NCI-H345 (cell line): Measurements from ENCODE around the gene KCNQ1OT1.

ENCODE experiments used
- DNase-seq: peaks from one replicate; lab custom pipeline; 2025; lab: John Stamatoyannopoulos, UW

Gene KCNQ1OT1

DNA sequence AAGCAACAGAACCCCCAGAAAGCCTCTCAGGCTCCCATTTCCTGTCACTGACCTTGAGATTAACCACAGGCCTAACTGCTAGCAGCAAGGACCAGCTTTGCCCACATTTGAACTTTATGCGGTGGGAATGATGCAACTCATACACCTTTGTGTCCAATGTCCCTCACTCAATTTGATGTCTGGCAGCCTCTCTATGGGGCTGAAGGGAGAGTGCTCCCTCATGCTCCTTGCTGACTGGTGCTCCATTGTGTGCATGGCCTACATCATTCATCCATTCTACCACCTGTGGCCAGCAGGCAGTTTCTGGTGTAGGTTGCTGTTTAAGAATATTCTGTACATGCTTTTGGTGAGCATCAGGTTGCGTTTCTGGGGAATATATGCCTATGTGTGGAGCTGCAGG, 31.9 kb downstream of the KCNQ1OT1 start:
- no peak for DNase-seq

DNA sequence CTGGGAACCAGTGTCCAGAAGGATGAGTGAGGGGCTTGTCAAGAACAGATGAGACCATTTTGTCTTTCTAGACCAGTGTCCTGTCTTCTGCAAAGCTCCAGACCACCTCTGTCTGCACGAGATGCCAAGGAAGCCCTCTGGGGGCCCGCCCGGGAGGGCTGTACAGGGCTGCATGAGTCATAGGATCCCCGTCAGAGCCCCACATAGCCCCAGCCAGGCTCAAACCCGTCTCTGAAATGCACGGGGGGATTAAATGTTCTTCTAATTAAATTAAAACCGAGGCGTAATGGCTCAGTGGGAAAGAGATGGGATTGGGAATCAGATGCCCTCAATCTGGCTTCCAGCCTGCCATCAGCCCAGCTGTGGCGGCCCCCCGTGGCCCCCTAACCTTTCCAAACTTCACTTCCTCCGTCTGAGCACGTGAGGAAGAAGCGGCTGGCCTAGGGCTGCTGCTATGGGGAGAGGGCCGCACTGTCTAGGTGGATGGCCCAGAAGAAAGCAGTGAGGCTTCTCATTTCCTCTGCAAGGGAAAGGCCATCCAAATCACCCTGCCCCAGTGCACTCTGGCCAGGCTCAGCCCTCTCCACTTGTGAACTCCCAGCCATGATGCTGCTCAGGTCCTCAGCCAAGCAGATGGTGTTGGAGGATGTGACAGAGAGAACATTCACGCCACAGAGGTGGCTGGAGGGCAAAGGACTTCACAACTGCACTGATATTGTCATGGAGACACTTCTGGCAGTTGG, 32.8 kb downstream of the KCNQ1OT1 start:
- no peak for DNase-seq

DNA sequence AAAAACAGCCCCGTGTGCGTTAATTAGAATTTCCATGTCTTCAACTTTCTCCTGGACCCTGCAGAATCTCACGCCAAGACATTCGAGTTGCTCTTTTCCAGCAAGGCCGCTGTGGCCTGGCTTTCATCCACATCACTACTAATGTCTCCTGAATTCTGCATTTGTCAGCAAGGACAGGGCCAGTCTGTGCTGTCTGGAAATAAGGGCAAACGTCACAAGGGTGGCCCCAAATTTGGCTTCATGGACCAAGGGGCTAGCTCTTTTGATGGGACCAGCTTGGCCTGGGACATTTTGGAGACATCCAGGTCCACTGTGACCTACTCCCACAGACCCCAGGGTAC, 33.4 kb downstream of the KCNQ1OT1 start:
- no peak for DNase-seq

DNA sequence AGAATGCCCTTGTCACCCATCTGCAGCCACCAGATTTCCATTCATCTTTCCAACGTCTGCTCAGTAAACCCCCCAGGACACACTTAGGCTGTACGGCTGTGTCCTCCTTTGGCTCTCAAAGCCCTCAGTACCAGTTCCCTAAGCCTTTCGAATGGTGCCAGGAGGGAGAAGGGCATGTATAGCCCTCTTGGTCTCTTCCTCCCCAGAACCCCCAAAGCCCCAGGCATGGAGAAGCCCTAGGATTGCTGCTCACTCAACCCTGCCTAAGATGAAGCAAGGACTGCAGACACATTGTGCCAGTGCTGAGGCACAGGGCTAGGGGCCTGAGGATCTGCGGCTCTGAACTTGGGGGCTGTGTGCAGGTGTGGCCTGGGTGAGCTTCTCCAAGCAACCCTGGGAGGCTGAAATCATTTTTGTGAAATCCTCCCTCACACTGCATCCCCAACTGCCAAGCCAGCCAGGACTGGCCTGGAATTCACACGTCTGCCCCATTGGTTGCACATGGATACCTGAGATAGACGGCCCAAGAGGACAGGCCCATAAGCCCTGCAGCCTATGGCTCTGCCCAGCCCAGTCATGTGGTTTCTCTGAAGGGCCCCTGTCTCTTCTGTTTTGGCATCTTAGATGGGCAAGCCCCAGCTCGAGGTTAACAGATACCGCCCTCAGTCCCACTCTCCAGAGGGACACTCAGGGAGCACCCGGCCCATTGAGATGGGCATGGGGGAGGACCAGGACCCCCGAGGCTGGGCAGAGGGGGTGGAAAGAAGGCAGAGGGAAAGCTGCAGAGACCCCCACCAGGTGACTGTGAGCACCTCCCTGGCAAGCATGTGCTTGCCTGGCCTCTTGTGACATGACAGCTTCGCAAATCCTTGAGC, 34.0 kb downstream of the KCNQ1OT1 start:
- no peak for DNase-seq

DNA sequence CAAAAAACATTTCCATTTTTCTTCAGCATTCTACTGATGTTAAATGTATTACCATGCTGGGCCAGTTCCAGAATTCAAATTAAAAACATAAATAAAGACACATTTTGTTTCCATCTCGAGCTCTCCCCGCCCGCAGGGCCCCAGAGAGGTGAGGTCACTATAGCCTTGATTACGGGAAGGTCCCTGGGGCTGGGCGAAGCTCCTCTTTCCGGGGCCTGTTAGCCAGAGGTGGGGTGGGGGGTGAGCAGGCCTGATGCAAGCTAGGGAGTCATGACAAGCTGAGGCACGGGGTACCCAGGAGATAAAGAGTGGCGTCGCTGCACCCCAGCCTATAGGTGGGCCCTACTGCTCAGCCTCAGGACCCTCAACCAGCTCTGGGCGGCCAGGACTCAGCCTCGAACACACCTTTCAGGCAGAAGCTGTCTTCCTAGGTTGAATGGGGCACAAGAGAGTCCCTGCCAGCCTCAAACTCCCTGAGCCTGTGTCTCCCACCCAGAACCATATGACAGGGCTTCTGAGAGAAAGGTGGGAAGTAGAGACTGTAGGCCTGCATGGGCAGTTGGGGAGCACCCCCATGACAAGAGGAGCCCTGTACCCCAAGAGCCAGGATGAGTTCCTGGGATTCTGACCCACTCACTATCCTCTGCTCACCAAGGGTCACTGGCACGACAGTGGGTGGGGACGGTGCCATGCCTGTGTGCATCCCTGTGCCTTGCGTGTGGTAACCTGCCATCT, 34.8 kb downstream of the KCNQ1OT1 start:
- no peak for DNase-seq

DNA sequence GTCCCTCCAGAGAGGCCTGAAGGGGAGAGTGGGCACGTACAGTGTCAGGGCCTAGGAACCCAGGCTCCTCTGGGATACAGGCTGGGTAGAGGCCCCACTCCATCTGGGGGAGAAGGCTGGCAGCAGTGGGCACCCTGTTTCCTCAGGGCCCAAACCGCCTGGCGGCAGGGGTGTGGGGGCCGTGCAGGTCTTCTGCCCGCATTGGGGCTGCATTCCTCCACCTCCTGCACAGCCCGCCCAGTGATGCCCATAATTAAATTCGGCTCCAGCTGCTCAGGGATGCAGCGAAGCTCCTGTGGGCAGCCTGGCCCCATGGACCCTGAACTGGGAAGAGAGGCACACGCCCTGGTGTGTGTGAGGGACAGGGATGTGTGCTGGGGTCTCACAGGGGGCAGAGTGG, 35.4 kb downstream of the KCNQ1OT1 start:
- no peak for DNase-seq

DNA sequence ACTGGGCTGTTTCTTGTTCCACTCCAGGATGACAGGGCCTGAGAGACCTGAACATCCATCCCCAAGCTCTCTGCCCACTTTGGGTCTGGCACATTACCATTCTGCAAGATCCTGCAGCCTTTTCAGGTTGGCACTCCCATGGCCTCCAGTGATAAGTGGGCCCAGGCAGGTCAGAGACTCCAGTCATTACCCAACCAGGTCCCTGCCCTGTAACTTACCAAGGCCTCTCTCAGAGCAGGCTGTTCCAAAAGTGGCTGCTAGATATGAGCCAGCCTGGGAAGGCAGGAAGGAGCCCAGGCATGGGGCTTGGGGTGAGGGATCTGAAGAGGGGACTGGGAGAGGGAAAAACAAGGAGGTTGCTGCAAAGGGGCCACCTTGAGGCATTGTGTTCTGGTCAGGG, 35.9 kb downstream of the KCNQ1OT1 start:
- DNase-seq, result no peak

DNA sequence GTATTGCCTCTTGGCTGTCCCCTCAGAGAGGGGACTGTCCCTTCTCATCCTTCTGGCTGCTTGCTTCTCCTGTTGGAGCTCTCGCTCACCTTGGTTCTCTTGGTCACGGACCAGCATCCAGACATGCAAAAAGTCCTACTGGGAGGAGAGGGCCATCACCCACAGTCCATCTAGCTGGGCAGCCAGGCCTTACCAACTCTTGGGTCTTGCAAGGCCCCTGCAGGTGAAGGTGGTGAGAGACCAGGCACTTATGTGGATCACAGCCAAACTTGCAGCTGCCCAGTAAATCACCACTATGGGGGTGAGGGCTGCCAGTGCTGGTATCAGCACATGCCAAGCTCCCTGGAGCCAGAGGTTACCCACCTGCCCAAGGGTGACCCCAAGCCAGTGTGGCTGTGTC, 36.3 kb downstream of the KCNQ1OT1 start:
- no peak for DNase-seq

DNA sequence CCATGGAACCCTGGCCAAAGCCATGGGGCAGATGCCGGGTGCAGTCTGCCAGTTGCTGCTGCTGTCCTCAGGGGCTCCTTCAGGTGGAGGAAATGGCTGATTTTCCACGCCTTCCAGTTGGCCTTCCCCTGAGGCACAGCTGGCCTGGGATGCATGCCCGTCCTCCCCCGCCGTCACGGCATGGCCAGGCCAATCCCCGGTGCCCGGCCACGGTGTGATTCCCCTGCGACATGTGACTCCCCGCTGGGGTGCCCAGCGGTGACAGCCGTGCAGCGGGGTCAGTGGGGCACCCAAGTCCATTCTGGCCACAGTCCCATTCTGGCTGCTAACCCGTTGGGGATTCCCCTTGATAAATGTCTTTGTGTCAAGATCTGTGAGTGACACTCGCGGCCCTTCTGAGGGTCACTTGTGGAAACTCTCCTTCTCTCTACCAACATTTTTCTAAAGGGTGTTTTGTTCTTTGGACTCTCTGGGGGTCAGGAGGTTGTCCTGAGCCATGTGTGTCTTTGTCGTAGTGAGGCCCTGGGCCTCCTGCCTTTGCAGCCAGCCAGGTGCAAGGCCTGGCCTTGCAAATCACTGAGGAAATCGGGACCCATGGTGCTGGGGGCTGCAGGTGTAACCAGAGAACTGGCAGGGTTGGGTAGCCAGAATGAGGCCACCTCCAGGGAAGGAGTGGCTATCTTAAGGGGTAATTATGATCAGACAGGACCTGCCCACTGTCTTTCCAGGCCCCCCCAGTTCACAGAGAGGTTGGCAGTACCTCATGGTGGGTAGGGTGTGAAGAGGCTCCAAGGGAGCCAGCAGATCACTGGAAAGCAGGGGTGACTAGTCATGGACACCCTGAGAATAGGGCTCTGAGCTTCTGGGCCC, 37.1 kb downstream of the KCNQ1OT1 start:
- DNase-seq, result no peak

DNA sequence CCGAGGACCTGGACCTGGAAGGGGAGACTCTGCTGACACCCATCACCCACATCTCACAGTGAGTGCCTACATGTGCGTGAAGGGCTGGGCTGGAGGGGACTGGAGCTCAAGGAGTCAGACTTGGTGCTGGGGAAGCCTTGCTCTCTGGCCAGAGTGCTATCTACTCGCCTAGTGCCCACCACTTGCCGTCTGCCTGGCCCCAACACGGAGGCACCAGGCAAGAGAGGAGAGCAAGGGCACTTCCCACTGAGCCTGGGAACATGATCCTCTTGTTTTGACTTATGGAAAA, 37.8 kb downstream of the KCNQ1OT1 start:
- no peak for DNase-seq

DNA sequence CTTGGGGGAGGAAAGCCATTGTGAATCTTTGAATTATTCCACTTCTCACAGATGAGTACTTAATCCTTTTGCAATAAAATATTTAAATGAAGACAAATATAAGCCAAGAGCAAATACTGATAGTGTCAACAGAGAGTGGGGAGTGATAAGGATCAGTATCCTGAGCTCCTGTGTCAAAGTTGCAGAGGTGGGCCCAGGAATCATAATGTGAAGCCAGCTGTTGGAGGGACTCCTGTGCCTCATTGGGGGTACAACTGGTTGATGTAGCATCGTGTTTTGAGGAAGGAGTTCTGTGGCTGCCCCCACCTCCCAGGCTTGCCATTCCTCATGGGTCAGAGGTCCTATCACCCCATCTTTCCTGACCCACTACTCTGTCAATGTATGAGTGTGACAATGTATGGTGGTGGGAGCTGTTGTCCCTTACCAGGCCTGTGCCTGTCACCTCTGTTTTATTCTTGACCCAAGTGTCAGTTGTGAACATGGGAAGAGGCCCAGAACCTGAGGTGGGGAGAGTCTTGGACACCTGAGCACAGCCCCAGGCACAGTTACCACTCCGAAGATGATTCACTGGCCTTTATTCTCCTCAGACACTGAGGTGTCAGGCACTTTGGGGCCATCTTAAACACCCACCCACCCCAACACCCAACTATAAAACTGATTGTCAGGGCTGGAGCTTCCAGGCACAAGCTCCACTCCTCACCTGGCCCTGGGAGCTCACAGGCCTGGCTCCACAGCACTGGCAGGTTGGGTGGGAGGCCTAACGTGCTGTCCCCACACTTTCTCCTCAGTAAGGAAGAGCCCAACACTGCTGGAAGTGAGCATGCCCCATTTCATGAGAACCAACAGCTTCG, 38.4 kb downstream of the KCNQ1OT1 start:
- no peak for DNase-seq

DNA sequence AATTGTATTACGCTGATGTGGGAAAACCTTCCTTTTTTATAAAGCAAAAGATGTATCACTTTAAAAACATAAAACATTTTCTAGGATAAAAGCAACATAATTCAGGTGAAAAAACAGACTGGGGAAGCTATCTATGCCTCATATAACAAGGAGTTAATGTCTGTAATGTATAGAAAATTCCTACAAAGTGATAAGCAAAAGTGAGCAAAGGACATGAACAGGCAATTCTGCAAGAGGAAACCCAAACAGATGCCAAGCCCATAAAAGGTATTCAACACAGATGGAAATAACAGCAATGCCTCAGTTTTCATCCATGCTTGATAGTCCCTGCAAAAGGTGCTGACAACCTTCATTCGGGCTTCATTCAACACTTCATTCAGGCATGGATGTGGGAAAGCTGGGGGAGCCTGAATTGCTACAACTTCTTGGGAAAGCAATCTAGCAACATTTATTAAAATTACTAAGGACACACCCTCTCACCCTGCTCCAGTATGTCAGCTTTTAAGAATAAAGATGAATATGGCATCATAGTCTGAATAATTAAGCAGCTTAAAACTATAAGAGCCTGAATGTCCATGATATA, 39.3 kb downstream of the KCNQ1OT1 start:
- no peak for DNase-seq

DNA sequence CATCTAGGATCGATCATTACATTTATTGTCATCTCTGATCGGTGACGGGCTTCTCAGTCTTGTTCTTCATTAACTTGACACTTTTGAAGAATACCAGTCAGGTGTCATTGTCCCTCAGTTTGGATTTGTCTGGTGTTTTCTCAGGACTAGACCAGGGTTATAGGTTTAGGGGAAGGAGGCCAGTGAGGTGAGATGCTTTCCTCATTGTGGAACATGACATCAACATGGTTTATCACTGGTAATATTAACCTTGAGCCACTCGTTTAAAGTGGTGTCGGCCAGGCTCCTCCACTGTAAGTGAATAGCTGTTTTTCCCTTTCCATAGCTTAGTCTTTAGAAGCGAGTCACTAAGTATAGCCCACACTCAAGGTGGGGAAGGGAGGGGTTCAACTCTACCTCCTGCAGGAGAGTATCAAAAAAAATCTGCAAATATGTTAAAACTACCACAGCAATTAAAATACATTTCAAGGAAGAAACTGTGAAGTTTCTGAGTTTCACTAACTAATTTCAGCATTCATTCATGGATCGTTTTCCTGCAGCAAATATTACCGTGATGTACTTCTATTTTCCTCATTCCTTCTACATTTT, 42.0 kb downstream of the KCNQ1OT1 start:
- no peak for DNase-seq

DNA sequence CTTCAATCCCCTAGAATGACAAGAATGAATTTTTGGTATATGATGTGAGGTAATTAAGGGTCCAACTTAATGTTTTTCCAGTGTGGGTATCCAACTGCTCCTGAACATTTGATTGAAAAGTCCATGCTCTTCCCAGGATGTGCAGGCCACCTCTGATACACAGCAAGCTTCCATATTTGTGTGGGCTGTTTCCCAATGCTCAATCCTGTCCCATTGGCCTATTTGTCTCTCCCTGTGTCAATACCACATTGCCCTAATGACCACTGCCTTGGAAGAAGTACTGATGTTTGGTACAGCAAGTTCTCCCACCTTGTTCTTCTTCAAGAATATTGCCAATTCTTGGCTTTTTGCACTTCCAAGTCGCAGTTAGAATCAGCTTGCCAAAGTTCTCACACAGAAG, 42.9 kb downstream of the KCNQ1OT1 start:
- DNase-seq, result no peak

DNA sequence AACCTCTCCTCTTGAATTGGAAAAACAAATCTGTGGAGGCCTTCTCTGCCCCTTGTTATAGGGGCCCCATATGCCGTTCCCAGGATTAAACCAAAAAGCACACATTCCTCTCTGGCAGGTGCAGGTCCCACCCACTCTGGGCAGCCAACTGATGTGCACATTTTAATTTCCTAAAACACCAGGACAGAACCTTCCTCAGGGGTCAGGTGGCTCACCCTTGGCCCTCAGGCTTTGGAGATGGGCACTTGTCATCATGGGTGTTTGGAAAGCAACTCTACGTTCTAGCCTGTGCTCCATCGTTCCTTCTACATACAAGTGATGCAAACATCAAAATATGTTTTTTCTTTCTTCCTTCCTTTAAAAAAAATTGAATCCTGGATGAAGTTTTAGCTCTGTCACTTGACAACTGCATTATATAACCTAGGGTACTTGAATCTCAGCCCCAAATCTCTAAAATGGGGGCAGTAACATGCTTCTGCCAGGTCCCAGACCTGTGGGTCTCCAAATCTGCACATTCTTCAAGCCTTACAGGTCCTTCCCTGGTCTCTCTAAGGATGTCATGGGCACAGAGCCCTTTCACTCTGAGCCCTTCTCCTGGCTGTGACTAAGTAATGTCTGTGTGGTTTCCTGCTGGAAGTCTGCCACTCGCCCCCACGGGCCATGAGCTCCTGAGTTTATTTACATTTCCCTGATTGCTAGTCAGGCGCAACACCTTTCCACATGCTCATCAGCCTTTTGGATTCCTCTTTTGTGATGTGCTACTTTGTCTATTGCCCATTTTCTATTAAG, 43.8 kb downstream of the KCNQ1OT1 start:
- peak; percentile 63 for DNase-seq

DNA sequence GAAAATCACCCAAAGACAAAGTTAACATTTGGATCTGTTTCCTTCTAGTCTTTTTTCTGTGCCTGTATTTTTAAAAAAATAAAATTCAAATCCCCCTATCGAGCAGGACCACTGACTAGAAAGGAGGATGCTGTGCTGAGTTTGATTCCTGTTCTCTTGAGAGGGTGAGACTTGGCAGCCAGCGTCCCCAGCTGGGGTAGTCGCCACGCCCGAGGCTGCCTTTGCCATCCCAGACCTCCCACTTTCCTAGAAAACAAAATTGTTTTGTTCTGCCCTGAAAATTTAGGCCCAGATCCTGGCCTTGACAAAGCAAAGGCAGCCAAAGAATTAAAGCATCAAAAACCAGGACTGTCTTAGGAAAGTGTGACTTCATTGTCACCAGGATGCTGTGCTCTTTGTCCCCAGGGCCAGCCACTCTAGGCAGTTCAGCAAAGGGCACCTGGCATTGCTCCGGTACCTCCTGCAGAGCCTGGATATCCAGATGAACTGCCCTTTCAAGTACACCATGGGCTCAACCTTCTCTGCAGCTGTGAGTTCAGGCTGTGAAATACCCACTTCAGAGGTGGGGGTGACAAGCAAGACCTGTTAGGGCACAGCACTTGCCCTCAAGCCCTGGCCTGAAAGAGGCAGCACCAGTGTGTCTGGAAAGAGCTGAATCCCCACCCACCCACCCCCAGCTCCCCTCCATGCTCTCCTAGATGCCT, 44.6 kb downstream of the KCNQ1OT1 start:
- DNase-seq, result peak; percentile 3

DNA sequence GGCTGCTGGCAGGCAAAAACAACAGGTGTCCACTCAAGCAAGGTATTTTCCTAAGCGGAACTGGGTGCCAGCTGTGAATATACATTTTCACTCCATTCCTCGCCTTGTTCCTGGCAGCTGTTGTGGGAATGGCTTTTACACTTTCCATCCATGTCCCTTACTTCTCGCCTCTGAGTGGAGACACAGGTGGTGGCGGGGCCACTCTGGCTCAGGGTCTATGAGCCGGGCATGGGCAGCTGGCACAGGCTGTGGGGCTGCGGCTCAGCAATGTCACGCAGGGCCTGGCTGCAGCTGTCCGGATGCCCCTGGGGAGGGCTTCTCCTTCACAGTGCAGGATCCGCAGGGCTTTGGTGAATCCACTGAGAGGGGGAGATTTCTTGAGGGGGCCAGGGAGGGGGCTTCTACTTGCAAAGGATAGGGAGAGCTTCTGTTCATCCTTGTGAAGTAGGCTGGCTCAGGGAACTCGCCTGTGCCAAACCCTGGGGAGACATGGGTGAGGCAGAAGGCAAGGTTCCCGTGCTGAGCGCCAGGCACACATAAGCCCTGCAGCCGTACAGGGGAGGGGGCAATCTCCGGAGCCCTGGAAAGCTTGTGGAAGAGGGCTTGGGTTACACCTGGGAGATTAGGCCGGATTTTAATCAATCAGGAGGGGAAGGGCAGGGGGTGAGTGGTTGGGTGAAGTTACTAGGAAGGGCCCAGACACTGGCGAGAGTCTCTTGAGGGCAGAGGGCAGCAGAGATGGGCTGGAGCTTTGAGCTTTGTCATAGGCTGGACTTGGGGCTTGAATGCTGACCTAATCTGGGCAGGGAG, 45.7 kb downstream of the KCNQ1OT1 start:
- peak; percentile 74 for DNase-seq

DNA sequence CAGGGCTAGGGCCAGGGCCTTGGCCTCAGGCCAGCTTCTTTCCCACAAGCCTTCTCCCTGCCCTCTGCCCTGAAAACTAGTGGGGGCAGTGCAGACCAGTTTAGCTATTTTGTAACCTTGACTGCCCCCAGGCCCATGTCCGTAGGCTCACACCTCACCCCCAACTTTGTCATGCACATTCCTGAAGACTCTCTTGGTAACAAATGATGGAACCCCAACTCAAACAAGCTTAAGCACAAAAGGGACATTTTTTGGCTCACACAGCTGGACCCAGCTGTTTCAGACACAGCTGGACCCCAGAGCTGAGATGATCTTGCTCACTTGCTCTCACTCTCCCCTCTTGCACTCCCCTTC, 46.6 kb downstream of the KCNQ1OT1 start:
- DNase-seq, result no peak
